HG03571 (cell line): ENCODE results near the gene NEO1.

Source experiments
- ATAC-seq: cut with Tn5 transposase; IDR thresholded peaks from one replicate; pipeline ENCODE4 v1.9.1; 2021; ENCODE audit not compliant: unreplicated experiment

The NEO1 gene

GRCh38 chr15:73249499-73249898 is 197.2 kb downstream of the NEO1 start:
- ATAC-seq, result no peak

DNA sequence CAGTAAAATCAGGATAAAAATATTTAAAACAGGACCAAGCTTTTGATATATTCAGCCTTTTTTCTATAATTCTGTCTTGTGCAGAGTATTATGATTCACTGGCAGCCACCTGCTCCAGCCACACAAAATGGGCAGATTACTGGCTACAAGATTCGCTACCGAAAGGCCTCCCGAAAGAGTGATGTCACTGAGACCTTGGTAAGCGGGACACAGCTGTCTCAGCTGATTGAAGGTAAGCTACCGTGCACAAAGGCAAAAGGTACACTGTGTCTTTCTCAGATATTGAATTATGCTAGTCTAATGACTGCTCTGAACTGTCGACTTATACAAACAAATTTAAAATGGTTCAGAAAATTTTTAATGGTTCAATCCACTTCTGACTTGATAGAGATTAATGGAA is 202.3 kb downstream of the NEO1 start:
- no peak for ATAC-seq

DNA sequence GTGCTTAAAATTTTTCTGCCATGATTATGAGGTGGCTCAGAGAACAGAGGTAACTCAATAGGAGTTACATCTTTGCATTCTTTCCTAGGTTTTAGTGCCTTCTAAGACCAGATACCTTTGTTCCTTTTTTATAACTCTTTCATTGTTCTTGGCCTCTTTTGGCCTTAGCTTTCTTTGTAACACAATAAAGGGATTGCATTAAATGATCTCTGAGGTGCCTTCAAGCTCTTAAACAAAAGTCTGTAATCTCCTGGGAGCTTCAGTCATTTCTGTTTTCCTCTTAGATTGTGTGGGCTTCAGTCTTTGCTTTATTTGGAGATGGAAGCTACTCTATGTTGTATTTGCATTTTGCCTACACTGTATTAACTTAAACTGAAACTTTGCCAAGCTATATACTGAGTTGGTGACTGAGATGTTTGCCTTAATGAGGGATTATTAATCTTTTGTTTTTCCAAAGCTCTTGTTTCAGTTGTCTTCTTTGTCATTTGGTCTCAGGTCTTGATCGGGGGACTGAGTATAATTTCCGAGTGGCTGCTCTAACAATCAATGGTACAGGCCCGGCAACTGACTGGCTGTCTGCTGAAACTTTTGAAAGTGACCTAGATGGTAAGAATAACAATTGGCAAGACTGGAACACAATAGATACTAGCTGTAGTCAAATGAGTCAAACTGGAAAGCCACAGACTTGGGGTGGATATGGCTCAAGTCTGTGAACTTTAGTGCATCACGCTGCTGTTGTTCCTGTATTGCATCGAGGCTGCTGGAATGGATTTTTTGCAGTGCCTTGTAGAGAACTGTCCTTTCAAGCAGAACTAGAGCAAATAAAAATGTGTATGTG is 206.2 kb downstream of the NEO1 start:
- ATAC-seq, result no peak

GRCh38 chr15:73264881-73265280 is 212.6 kb downstream of the NEO1 start:
- no peak for ATAC-seq

- ATAC-seq, result no peak
These were observed 213.4 kb downstream of the NEO1 start for GRCh38 chr15:73265536-73266153.

GRCh38 chr15:73268457-73268856 is 216.2 kb downstream of the NEO1 start:
- no peak for ATAC-seq

DNA sequence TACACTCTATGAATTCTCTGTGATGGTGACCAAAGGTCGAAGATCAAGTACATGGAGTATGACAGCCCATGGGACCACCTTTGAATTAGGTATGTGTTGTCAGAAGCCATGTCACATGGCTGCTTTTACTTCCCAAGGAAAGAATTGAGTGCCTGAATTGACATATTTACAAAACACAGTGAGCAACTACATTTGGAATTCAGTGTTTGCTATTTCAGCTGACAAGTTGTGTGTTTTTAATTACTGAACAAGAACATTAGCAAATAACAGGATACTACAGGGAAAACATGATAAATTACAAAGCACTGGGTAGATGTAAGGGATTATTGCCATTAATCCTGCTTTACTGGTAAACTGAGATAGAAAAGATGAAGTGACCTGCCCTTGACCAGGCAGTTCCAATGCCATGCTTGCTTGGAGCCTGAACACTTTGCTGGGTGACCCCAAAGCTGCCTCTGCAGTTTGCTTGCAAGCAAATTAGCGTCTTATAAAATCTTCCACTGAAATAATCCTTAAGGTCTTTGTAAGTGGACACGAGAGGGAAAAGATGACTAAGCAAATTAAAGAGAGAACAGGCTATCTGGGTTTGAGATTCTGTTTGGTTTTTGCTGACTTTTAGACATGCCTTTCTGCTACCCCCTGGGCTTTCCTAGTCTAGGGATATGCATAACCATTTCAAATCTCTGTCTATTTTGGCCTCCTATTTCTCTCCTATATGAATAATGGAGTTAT is 218.3 kb downstream of the NEO1 start:
- ATAC-seq, result no peak

- ATAC-seq, result no peak
These were observed 221.1 kb downstream of the NEO1 start for GRCh38 chr15:73273181-73274002.

DNA sequence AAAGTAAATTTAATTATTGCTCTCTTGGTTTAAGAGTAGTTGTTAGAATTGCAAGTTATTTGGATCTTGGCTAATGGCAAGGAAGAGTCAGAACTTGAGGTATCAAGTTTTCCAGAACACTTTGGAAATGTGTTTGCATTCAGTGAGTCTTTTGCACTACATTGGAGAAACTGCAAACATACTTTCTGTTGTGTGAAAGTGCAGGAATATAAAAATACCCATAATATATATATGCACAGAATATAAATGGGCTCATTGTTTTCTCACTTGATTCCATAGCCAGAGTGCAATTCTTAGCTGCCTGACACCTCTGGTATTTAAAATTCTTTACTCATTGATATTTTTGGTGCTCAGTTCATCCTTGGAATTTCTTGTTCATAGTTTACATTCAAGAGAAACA is 223.6 kb downstream of the NEO1 start:
- no peak for ATAC-seq

GRCh38 chr15:73282567-73283365 is 230.5 kb downstream of the NEO1 start:
- no peak for ATAC-seq

DNA sequence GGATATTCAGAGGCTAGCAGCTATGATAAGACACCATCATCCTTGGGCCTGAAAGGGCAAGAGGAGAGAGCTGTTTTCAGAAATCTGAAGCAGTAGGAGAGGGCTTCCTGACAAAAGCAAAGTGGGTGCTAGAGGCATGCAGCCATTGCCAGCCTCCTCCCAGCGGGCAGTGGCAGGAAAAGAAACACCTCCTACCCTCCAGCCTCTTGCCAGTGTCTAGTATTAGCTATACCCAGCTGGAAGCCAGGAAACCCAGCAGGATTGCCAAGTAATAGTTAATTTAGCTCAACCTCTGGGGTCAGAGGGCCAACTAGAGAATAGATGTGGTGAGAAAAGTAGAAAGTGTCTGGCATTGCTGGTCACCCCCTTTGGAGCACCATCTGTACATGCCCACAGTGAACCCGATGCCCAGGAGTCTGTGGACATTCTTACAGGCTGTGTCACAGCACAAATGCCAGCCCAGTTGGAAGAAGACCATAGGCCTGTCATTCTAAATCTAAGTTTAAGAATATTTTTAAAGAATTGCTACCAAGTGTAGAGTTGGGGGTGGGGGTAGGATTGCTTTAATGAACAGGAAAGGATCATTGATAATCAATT is 231.2 kb downstream of the NEO1 start:
- ATAC-seq, result no peak

- ATAC-seq, result no peak
These were observed 231.9 kb downstream of the NEO1 start for GRCh38 chr15:73284090-73284716.

DNA sequence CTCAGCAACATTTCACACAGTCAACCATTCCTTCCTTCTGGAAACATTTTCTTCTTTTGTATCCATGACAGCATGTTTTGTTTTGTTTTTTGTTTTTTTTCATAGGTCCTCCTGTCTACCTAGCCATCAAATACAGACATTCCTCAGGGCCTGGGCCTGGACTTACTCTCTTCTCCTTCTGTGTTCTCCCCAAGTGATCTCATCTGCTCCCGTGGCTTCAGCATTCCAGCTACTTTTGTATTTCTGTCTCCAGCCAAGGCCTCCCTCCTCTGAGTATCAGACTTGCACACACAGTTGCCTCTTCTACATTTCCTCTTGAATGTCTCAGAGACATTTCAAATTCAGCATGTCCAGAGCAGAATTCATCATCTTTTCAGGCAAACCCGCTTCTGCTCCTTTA is 234.0 kb downstream of the NEO1 start:
- ATAC-seq, result no peak

DNA sequence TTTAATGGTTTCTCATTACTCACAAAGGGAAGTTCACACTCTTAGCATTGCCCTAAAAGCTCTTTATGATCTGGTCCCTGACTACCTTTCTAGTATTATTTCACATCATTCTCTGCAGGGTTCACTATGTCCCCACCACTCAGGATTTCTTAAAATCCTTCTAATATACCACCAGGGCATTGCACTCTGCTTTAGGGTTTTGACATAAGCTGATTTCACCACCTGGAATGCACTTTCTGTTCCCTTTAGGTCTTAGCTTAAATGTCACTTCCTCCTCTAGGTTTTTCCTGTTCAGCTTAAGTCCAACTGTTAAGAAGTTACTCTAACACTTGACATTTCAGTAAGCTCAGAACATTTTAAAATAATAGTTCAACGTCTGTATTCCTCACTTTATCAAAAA is 234.8 kb downstream of the NEO1 start:
- no peak for ATAC-seq

DNA sequence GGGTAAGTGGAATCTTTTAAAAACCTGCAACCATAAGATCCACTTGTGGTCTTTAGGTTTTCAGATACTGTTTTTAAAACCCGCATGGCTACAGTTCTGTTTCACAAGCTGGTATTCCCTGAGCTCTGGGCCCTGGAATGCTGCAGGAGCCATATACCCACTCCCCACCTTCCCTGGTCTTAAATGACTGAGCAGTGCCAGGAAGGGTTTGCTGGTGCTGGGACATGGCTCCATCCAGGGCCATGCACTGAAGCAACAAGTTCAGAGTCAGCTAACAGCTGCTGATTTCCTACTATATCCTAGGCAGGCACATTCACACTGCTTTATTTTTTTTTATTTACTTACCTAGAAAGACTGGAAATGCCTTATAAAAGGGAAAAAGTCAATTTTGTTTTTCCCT is 239.2 kb downstream of the NEO1 start:
- ATAC-seq, result no peak

DNA sequence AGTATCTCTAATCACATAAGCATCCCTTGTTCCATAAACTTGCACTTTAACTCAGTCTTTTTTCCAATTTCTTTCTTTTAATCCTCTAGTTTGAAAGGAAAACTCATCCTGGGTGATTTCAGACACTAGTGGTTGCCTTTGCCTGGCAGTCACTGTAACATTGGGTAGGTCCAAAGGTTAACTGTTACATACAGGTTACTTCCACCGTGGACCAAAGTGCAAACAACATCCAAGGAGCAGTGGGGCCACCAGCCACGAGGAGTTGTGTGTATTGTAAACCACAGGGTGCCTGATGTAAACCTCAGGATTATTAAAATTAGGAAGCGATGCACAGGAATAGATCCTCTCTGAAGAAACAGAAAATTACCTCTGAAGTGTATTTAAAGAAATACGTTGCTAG is 241.5 kb downstream of the NEO1 start:
- no peak for ATAC-seq

GRCh38 chr15:73295630-73296286 is 243.5 kb downstream of the NEO1 start:
- no peak for ATAC-seq

- ATAC-seq, result no peak
These were observed 244.5 kb downstream of the NEO1 start for GRCh38 chr15:73296609-73297353.
